ENCODE data around the gene TRIM25.

TRIM25 gene

GRCh38 chr17:56866076-56866475, 47.8 kb downstream of the TRIM25 start:
- no peak for DNase-seq (ENCODE audit: low read depth in 2 of 2)

GRCh38 chr17:56863974-56864373, 49.9 kb downstream of the TRIM25 start:
- DNase-seq (ENCODE audit: low read depth in 2 of 2) = no peak

GRCh38 chr17:56861899-56862298, 52.0 kb downstream of the TRIM25 start:
- no peak for DNase-seq (ENCODE audit: low read depth in 2 of 2)

GRCh38 chr17:56851008-56851407, 62.8 kb downstream of the TRIM25 start:
- DNase-seq (ENCODE audit: low read depth in 2 of 2) = no peak

GRCh38 chr17:56850591-56850990, 63.3 kb downstream of the TRIM25 start:
- no peak for DNase-seq (ENCODE audit: low read depth in 2 of 2)

- DNase-seq (ENCODE audit: low read depth in 2 of 2) = no peak
Measured at GRCh38 chr17:56849131-56849530, 64.7 kb downstream of the TRIM25 start.

GRCh38 chr17:56847106-56847505, 66.7 kb downstream of the TRIM25 start:
- DNase-seq (ENCODE audit: low read depth in 2 of 2) = no peak

GRCh38 chr17:56845934-56846333, 67.9 kb downstream of the TRIM25 start:
- DNase-seq (ENCODE audit: low read depth in 2 of 2) = no peak

- no peak for DNase-seq (ENCODE audit: low read depth in 2 of 2)
Measured at GRCh38 chr17:56842577-56842976, 71.3 kb downstream of the TRIM25 start.

- no peak for DNase-seq (ENCODE audit: low read depth in 2 of 2)
Measured at GRCh38 chr17:56838687-56839086, 75.2 kb downstream of the TRIM25 start.
